ENCODE measurements around the gene RELN. TPM values are rescaled to one million over a fixed set of nuclear protein-coding genes. Genes with fewer than 3 reads are reported as not detected.

The RELN gene
- total RNA-seq, 1 experiment from 2014 or later: 0.02 TPM

GRCh38 chr7:103539875-103540274, 449.6 kb downstream of the RELN start:
- no peak overlapping the region for H4K8ac ChIP-seq (replicated peaks; ENCODE audit: insufficient read length, low read depth, low read length)
- H2BK15ac ChIP-seq (ENCODE audit: low read depth, low read length): no peak overlapping the region
- no peaks in the 10 kb centered on the region for H3K4me1 ChIP-seq (ENCODE audit: insufficient read depth, low read length)
- H3K27me3 ChIP-seq (ENCODE audit: insufficient read depth, low read length): no peaks in the 10 kb centered on the region
- no peak overlapping the region for H2AFZ ChIP-seq (ENCODE audit: low read length)
- Mint-ChIP-seq H3K4me3 (no peak overlapping the region), H3K9me3 (no peaks in the 10 kb centered on the region; a peak in 1 of 5 replicates), H3K36me3 (ENCODE audit: insufficient read depth in 1 of 3, low read depth in 3 of 3) (no peaks in the 10 kb centered on the region), H3K27ac (no peak overlapping the region), H3K4me1 (no peaks in the 10 kb centered on the region), H3K27me3 (ENCODE audit: low read depth) (peaks cover 6% of the 10 kb centered on the region)
- no peak overlapping the region for H2AK5ac ChIP-seq (ENCODE audit: insufficient read length, low read length)
- DNase-seq: no peak
- no peak overlapping the region for H3K4ac ChIP-seq (ENCODE audit: low read depth, low read length)
- TF ChIP-seq, protein P1, sequence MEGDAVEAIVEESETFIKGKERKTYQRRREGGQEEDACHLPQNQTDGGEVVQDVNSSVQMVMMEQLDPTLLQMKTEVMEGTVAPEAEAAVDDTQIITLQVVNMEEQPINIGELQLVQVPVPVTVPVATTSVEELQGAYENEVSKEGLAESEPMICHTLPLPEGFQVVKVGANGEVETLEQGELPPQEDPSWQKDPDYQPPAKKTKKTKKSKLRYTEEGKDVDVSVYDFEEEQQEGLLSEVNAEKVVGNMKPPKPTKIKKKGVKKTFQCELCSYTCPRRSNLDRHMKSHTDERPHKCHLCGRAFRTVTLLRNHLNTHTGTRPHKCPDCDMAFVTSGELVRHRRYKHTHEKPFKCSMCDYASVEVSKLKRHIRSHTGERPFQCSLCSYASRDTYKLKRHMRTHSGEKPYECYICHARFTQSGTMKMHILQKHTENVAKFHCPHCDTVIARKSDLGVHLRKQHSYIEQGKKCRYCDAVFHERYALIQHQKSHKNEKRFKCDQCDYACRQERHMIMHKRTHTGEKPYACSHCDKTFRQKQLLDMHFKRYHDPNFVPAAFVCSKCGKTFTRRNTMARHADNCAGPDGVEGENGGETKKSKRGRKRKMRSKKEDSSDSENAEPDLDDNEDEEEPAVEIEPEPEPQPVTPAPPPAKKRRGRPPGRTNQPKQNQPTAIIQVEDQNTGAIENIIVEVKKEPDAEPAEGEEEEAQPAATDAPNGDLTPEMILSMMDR (conservative IDR thresholded peaks at IDR 0.05): no peak
- no peaks in the 10 kb centered on the region for H3K9me3 ChIP-seq (ENCODE audit: control insufficient read depth, low read depth, low read length)
- no peaks in the 10 kb centered on the region for H3K23me2 ChIP-seq (ENCODE audit: insufficient read length, low read depth, low read length, poor library complexity, severe bottlenecking)
- H4K20me1 ChIP-seq (ENCODE audit: control insufficient read depth, insufficient read depth, insufficient read length): no peaks in the 10 kb centered on the region
- H3K79me1 ChIP-seq (ENCODE audit: insufficient read depth, low read depth, low read length, poor library complexity, severe bottlenecking): no peaks in the 10 kb centered on the region
- H4K91ac ChIP-seq (ENCODE audit: insufficient read length, low read depth, low read length): no peak overlapping the region
- H3K23ac ChIP-seq (ENCODE audit: insufficient read length, low read depth, low read length): no peak overlapping the region
- H3K9ac ChIP-seq (ENCODE audit: extremely low read depth, insufficient read length, low read length): no peak overlapping the region
- H2BK5ac ChIP-seq (ENCODE audit: insufficient read length, low read length): no peak overlapping the region
- no CpG with 5 or more reads among the region's 8 CpGs for WGBS (ENCODE audit: extremely low coverage, insufficient read length, low lambda C conversion rate)
- no peak overlapping the region for H3T11ph ChIP-seq (ENCODE audit: low read length)
- no peak overlapping the region for H2BK12ac ChIP-seq (ENCODE audit: insufficient read length, low read depth, low read length)
- no peak overlapping the region for H4K5ac ChIP-seq (ENCODE audit: insufficient read length, low read depth, low read length)
- H2BK120ac ChIP-seq (ENCODE audit: low read depth, low read length, poor library complexity, severe bottlenecking): no peak overlapping the region
- H3K27ac ChIP-seq (ENCODE audit: insufficient read length, low read depth, low read length): no peak overlapping the region
- no peak overlapping the region for H3K14ac ChIP-seq (ENCODE audit: insufficient read depth, low read length)
- H3K18ac ChIP-seq (ENCODE audit: insufficient read length, low read depth, low read length): no peak overlapping the region
- no peak overlapping the region for H3K4me2 ChIP-seq (ENCODE audit: insufficient read depth, insufficient read length, low read length)
- no peak overlapping the region for H2BK20ac ChIP-seq (ENCODE audit: low read depth, low read length, poor library complexity, severe bottlenecking)
- no peaks in the 10 kb centered on the region for H3K79me2 ChIP-seq (ENCODE audit: insufficient read depth, low read length)
- no peak overlapping the region for H3K56ac ChIP-seq (ENCODE audit: insufficient read length, low read depth, low read length)

Data from H9 (cell line).